NCI-H1436 (cell line): Measurements from ENCODE around the gene LRRC37B.
"Not testable (repeated sequence)": the region's sequence is repeated elsewhere in the genome, so short reads cannot be mapped to it uniquely, and the experiment has no call there.

ENCODE experiments used
- DNase-seq: peaks from one replicate; lab custom pipeline; 2025; lab: John Stamatoyannopoulos, UW

LRRC37B gene

GRCh38 chr17:32099686-32100085, 92.5 kb downstream of the LRRC37B start:
- DNase-seq, result no peak

GRCh38 chr17:32100323-32100722, 93.1 kb downstream of the LRRC37B start:
- not testable (repeated sequence) for DNase-seq

- DNase-seq, result no peak
These were observed 93.9 kb downstream of the LRRC37B start for GRCh38 chr17:32100971-32101631.

GRCh38 chr17:32102172-32102571, 95.0 kb downstream of the LRRC37B start:
- no peak for DNase-seq

- no peak for DNase-seq
These were observed 95.5 kb downstream of the LRRC37B start for GRCh38 chr17:32102646-32103186.
